Ectodermal cell (in vitro differentiated cells): ENCODE measurements around the gene ANKRD11.

Experiments used
- H3K27ac ChIP-seq: 2 replicates; pipeline ENCODE4 v1.7.0; 2013; ENCODE audit warnings: mild to moderate bottlenecking, low read depth, low read length; ENCODE audit not compliant: insufficient read depth, poor library complexity, severe bottlenecking
- H3K27me3 ChIP-seq: 2 replicates; pipeline ENCODE4 v1.7.0; 2013; ENCODE audit warnings: mild to moderate bottlenecking, low read length; ENCODE audit not compliant: insufficient read depth, control insufficient read depth, poor library complexity, severe bottlenecking
- H3K36me3 ChIP-seq: one replicate; pipeline ENCODE4 v1.7.0; 2013; ENCODE audit warnings: low read length; ENCODE audit not compliant: control insufficient read depth, insufficient read depth
- H3K4me1 ChIP-seq: one replicate; pipeline ENCODE4 v1.7.0; 2013; ENCODE audit warnings: low read length; ENCODE audit not compliant: control insufficient read depth, insufficient read depth
- H3K4me3 ChIP-seq: 2 replicates; pipeline ENCODE4 v1.7.0; 2013; ENCODE audit warnings: low read depth, low read length, control low read depth; ENCODE audit not compliant: insufficient read depth
- H3K9me3 ChIP-seq: 2 replicates; pipeline ENCODE4 v1.7.0; 2013; ENCODE audit warnings: mild to moderate bottlenecking, low read length, moderate library complexity; ENCODE audit not compliant: control insufficient read depth
- WGBS, 2 experiments: methylation state at CpG; one replicate each; pipeline ENCODE4 v1.1.7; 2013; ENCODE audit warnings: missing lambda C conversion rate in 2 of 2; 5-methylcytosine and 5-hydroxymethylcytosine counted together

The ANKRD11 gene

DNA sequence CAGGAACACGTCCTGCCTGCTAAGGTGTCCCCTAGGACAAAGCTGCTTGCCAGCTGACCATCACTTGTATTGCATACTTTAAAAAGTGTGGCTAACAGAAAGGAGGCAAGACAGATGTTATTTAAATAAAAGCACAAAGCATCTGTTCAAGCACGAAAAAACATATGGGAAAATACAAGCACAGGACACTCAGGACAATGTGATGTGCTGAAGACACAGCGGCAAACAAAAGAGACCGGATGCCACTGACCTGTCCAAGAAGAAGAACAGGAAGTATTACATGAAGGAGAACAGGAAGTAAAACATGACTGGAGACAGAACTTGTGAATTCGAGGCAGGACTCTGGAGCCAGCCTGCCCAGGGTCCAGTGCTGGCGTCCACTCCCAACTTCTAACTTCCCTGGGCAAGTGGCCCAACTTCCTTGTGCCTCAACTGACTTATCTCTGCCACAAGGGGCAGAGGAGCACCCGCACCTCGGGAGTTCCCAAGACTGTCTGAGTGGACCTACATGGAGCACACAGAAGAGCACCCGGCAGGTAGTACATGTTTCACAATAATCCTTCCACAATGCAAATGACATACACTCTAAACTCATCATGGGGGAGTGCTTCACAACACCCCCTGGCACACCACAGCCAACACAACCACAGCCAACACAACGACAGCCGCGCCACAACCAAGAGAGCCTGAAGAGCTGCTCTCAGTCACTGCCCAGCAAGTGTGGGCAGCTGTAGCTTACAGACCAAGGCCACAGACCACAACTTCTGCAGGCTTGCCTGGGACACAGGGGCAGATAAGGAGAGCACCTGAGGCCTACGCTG is 36.6 kb downstream of the ANKRD11 start:
- Histone ChIP-seq H3K27ac (no peak overlapping the region), H3K9me3 (no peaks in the 10 kb centered on the region), H3K27me3 (no peaks in the 10 kb centered on the region), H3K4me1 (no peaks in the 10 kb centered on the region), H3K36me3 (no peaks in the 10 kb centered on the region), H3K4me3 (no peak overlapping the region)
- 91 to 92% methylated on average over 13 of the region's 13 CpGs for whole genome bisulfite sequencing, 2 experiments

DNA sequence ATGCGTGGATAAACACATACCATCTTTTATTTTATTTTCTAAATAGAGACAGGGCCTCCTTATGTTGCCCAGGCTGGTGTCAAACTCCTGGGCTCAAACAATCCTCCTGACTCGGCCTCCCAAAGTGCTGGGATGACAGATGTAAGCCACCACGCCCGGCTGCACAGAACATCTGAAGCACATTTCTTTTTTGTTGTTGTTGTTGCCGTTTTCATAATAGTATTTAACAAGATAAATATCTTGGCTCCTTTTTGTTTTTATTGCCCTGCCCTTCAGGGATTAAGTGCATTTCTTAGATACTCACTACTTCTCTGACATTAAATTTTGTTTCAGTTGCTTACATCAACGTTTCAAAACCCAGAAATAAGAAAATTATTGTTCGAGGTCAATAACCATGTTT is 37.4 kb downstream of the ANKRD11 start:
- no peaks in the 10 kb centered on the region for H3K36me3 ChIP-seq
- no peaks in the 10 kb centered on the region for H3K27me3 ChIP-seq
- H3K9me3 ChIP-seq, result no peaks in the 10 kb centered on the region
- H3K4me3 ChIP-seq, result no peak overlapping the region
- H3K4me1 ChIP-seq, result no peaks in the 10 kb centered on the region
- WGBS, 2 experiments, result 89 to 97% methylated on average over 6 to 7 of the region's 7 CpGs
- H3K27ac ChIP-seq, result no peak overlapping the region

DNA sequence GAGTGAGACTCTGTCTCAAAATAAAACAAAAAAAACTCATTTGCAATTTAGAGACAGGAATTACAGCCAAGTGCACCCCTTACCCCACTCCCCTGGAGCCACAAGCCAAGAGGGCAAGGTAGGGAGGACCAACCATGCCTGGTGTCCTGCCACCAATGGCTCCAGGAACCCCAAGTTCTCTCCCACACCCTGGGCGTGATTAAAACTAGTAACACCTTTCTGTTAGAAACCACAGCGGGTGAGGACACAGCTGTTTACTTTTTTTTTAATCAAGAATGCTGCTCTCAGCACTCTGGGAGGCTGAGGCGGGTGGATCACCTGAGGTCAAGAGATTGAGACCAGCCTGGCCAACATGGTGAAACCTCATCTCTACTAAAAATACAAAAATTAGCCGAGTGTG is 38.1 kb downstream of the ANKRD11 start:
- Histone ChIP-seq H3K9me3 (no peaks in the 10 kb centered on the region), H3K27me3 (no peaks in the 10 kb centered on the region), H3K4me1 (no peaks in the 10 kb centered on the region), H3K4me3 (no peak overlapping the region), H3K27ac (no peak overlapping the region), H3K36me3 (no peaks in the 10 kb centered on the region)
- WGBS, 2 experiments, result 89 to 90% methylated on average over 4 of the region's 4 CpGs

GRCh38 chr16:89450537-89450936 is 39.8 kb downstream of the ANKRD11 start:
- Histone ChIP-seq H3K4me1 (peaks cover 8% of the 10 kb centered on the region), H3K9me3 (no peaks in the 10 kb centered on the region), H3K27ac (no peak overlapping the region), H3K36me3 (no peaks in the 10 kb centered on the region), H3K27me3 (no peaks in the 10 kb centered on the region), H3K4me3 (no peak overlapping the region)
- WGBS, 2 experiments, result 92 to 93% methylated on average over 5 of the region's 5 CpGs

DNA sequence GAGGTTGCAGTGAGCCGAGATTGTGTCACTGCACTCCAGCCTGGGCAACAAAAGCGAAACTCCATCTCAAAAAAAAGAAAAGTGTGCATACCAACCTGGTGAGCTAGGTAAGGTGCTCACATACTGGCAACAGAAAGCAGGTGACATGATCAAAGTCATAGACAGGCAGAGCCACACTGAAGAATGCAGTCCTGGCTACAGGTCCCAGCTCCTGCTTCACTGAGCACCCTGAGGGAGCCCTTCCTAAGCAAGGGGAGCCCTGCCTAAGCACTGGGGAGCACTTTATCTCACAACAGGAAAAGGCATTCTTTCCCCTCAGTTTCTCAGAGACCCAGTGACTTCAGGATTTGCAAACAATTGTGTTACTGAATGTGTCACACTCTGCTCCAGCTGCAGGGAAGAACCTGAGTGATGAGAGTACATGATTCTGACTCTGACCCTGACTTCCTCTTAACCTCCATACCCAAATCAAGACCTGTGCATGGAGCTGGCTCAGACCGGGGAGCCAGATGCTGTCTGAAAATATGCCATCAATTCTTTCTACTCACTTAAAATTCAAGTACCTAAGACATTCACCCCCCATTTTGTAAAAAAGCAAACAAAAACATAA is 40.5 kb downstream of the ANKRD11 start:
- WGBS, 2 experiments, result 93 to 96% methylated on average over 3 of the region's 3 CpGs
- Histone ChIP-seq H3K9me3 (no peaks in the 10 kb centered on the region), H3K4me3 (no peak overlapping the region), H3K4me1 (peaks cover 12% of the 10 kb centered on the region), H3K36me3 (no peaks in the 10 kb centered on the region), H3K27ac (no peak overlapping the region), H3K27me3 (no peaks in the 10 kb centered on the region)

- H3K4me3 ChIP-seq, result no peak overlapping the region
- no peaks in the 10 kb centered on the region for H3K27me3 ChIP-seq
- WGBS, 2 experiments, result 93 to 95% methylated on average over 10 of the region's 10 CpGs
- peaks cover 15% of the 10 kb centered on the region for H3K4me1 ChIP-seq
- no peaks in the 10 kb centered on the region for H3K9me3 ChIP-seq
- no peak overlapping the region for H3K27ac ChIP-seq
- H3K36me3 ChIP-seq, result no peaks in the 10 kb centered on the region
Measured at GRCh38 chr16:89448656-89449055, 41.7 kb downstream of the ANKRD11 start.

- Histone ChIP-seq H3K36me3 (no peaks in the 10 kb centered on the region), H3K4me3 (no peak overlapping the region), H3K9me3 (no peaks in the 10 kb centered on the region), H3K4me1 (peaks cover 26% of the 10 kb centered on the region), H3K27me3 (no peaks in the 10 kb centered on the region), H3K27ac (no peak overlapping the region)
- 84 to 88% methylated on average over 6 of the region's 6 CpGs for WGBS, 2 experiments
Measured at GRCh38 chr16:89446975-89447293, 43.4 kb downstream of the ANKRD11 start.

GRCh38 chr16:89446136-89446974 is 44.0 kb downstream of the ANKRD11 start:
- 91 to 92% methylated on average over 15 of the region's 15 CpGs for WGBS, 2 experiments
- H3K36me3 ChIP-seq, result no peaks in the 10 kb centered on the region
- H3K27ac ChIP-seq, result no peak overlapping the region
- H3K27me3 ChIP-seq, result no peaks in the 10 kb centered on the region
- H3K4me1 ChIP-seq, result peaks cover 26% of the 10 kb centered on the region
- H3K4me3 ChIP-seq, result no peak overlapping the region
- no peaks in the 10 kb centered on the region for H3K9me3 ChIP-seq

DNA sequence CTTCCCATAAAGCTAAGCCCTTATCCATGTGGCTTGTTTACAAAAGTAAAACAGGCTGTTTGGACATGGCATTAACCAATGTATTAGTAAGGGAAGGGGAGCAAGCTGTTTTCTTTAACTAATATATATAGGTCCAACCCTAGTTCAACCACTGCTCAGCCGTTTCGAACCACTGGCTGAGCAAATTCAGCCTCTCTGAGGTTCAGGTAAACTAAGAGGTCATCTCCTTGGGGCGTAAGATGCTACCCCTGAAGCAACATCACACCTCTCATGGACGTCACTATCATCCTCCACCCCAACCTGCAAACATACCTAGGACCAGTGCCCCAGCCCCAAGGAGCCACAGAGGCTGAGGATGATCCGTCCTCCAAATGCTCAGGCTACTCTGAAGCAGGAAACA is 45.2 kb downstream of the ANKRD11 start:
- no peaks in the 10 kb centered on the region for H3K9me3 ChIP-seq
- H3K4me1 ChIP-seq, result peaks cover 26% of the 10 kb centered on the region
- no peaks in the 10 kb centered on the region for H3K36me3 ChIP-seq
- WGBS, 2 experiments, result 91 to 94% methylated on average over 5 of the region's 5 CpGs
- no peak overlapping the region for H3K4me3 ChIP-seq
- no peaks in the 10 kb centered on the region for H3K27me3 ChIP-seq
- H3K27ac ChIP-seq, result no peak overlapping the region

DNA sequence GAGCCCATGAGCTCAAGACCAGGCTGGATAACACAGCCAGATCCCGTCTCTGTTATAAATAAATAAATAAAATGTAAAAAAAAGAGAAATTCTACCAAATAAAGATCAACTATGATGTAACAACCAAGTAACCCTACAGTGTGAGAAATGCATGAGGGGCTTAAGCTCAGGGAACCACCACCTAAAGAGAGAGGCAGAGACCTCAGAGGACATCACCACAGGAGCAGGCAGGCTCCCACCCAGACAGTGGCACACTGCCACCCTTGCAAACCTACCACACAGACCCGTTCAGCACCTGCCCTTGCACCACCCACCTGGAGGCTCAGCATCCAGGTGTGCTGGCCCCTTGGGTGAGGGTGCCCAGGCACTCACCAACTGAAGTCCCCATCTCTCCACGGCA is 45.6 kb downstream of the ANKRD11 start:
- H3K9me3 ChIP-seq, result no peaks in the 10 kb centered on the region
- no peak overlapping the region for H3K4me3 ChIP-seq
- no peaks in the 10 kb centered on the region for H3K36me3 ChIP-seq
- H3K27me3 ChIP-seq, result no peaks in the 10 kb centered on the region
- no peak overlapping the region for H3K27ac ChIP-seq
- 80 to 90% methylated on average over 2 of the region's 3 CpGs for WGBS, 2 experiments
- H3K4me1 ChIP-seq, result peaks cover 26% of the 10 kb centered on the region
